ENCODE results near the gene ADAP2. TPM values are rescaled to one million over a fixed set of nuclear protein-coding genes. Genes with fewer than 3 reads are reported as not detected.

The ADAP2 gene
- total RNA-seq, 1 experiment from 2014 or later, result 1.2 TPM

GRCh38 chr17:31003225-31003866 is 81.6 kb downstream of the ADAP2 start (continued):
- TF ChIP-seq PRDM15 (CRISPR knock-in tag; IDR thresholded peaks at IDR 0.05), result no peak
- no peak for TF ChIP-seq ZNF281 (CRISPR knock-in tag; IDR thresholded peaks at IDR 0.05)
- no peak for TF ChIP-seq SMAD4 (CRISPR knock-in tag; IDR thresholded peaks at IDR 0.05)
- TF ChIP-seq ZNF425 (CRISPR knock-in tag; conservative IDR thresholded peaks at IDR 0.05), result no peak
- TF ChIP-seq, protein P1, sequence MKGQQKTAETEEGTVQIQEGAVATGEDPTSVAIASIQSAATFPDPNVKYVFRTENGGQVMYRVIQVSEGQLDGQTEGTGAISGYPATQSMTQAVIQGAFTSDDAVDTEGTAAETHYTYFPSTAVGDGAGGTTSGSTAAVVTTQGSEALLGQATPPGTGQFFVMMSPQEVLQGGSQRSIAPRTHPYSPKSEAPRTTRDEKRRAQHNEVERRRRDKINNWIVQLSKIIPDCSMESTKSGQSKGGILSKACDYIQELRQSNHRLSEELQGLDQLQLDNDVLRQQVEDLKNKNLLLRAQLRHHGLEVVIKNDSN (CRISPR knock-in tag; IDR thresholded peaks at IDR 0.05), result no peak
- TF ChIP-seq ZNF121 (CRISPR knock-in tag; IDR thresholded peaks at IDR 0.05), result no peak

DNA sequence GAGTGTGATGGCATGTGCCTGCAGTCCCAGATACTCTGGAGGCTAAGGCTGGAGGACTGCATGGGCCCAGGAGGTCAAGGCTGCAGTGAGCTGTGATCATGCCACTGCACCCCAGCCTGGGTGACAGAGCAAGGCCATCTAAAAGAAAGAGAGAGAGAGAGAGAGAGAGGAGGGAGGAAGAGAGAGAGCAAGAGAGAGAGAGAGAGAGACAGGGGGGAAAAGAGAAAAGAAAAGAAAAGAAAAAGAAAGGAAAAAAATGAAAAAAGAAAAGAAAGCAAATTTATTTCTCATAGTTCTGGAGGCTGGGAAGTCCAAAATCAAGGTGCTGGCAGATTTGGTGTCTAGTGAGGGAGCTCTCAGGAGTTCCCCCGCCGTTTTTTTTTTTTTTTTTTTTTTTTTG is 82.4 kb downstream of the ADAP2 start:
- peaks cover 6% of the 10 kb centered on the region for H3K36me3 Mint-ChIP-seq
- CTCF ChIA-PET, result no interaction called here
- TF ChIP-seq ZNF671 (CRISPR knock-in tag; IDR thresholded peaks at IDR 0.05), result no peak
- no peak for TF ChIP-seq SP1 (CRISPR knock-in tag; conservative IDR thresholded peaks at IDR 0.05)
- no peak for TF ChIP-seq ZNF416 (CRISPR knock-in tag; IDR thresholded peaks at IDR 0.05)
- no peak for TF ChIP-seq PRRX2 (CRISPR knock-in tag; IDR thresholded peaks at IDR 0.05)
- TF ChIP-seq, protein P2, sequence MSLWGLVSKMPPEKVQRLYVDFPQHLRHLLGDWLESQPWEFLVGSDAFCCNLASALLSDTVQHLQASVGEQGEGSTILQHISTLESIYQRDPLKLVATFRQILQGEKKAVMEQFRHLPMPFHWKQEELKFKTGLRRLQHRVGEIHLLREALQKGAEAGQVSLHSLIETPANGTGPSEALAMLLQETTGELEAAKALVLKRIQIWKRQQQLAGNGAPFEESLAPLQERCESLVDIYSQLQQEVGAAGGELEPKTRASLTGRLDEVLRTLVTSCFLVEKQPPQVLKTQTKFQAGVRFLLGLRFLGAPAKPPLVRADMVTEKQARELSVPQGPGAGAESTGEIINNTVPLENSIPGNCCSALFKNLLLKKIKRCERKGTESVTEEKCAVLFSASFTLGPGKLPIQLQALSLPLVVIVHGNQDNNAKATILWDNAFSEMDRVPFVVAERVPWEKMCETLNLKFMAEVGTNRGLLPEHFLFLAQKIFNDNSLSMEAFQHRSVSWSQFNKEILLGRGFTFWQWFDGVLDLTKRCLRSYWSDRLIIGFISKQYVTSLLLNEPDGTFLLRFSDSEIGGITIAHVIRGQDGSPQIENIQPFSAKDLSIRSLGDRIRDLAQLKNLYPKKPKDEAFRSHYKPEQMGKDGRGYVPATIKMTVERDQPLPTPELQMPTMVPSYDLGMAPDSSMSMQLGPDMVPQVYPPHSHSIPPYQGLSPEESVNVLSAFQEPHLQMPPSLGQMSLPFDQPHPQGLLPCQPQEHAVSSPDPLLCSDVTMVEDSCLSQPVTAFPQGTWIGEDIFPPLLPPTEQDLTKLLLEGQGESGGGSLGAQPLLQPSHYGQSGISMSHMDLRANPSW (CRISPR knock-in tag; conservative IDR thresholded peaks at IDR 0.05; ENCODE audit: low read depth), result no peak
- TF ChIP-seq, protein P3, sequence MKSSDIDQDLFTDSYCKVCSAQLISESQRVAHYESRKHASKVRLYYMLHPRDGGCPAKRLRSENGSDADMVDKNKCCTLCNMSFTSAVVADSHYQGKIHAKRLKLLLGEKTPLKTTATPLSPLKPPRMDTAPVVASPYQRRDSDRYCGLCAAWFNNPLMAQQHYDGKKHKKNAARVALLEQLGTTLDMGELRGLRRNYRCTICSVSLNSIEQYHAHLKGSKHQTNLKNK (CRISPR knock-in tag; IDR thresholded peaks at IDR 0.05), result no peak
- TF ChIP-seq IRF1 (CRISPR knock-in tag; IDR thresholded peaks at IDR 0.05), result no peak
- TF ChIP-seq NFATC4 (CRISPR knock-in tag; IDR thresholded peaks at IDR 0.05), result no peak
- no peak for DNase-seq (ENCODE audit: low spot score)
- ATAC-seq, result no peak
- no peak overlapping the region for H3K27ac Mint-ChIP-seq
- peaks cover 13% of the 10 kb centered on the region for H3K4me1 Mint-ChIP-seq
- H3K9me3 Mint-ChIP-seq, result no peaks in the 10 kb centered on the region
- POLR2A ChIA-PET, result no interaction called here
- H3K27me3 Mint-ChIP-seq (ENCODE audit: low read depth), result peaks cover 28% of the 10 kb centered on the region
- H3K4me3 Mint-ChIP-seq, result no peak overlapping the region

Measured in WTC11 (cell line).